Esophagus squamous epithelium (tissue), 4 donors: ENCODE data around the gene DCAF6.

ENCODE experiments used
- CTCF ChIP-seq, 6 experiments: fragments of 450-650 bp in 4 of 6; fragments of 200-600 bp in 2 of 6; sonication (generic) in 2 of 6; IDR thresholded peaks; one replicate each; pipeline ENCODE4 v1.5.1; 2016 to 2019; ENCODE audit warnings: antibody characterized with exemption in 6 of 6, mild to moderate bottlenecking in 4 of 6, moderate library complexity in 4 of 6
- POLR2A ChIP-seq, 4 donors: fragments of 450-650 bp; IDR thresholded peaks; one replicate each; pipeline ENCODE4 v1.6.1; 2017; ENCODE audit warnings: antibody characterized with exemption in 4 of 4, mild to moderate bottlenecking in 4 of 4, moderate library complexity in 3 of 4

- TF ChIP-seq CTCF (IDR thresholded peaks at IDR 0.05), result no peak
- TF ChIP-seq POLR2A (IDR thresholded peaks at IDR 0.05), result no peak
Observed at GRCh38 chr1:168031627-168032026, 95.1 kb downstream of the DCAF6 start.
